K562 (cell line): Measurements from ENCODE around the gene ANKLE1. TPM values are rescaled to one million over a fixed set of nuclear protein-coding genes. Genes with fewer than 3 reads are reported as not detected.

Experiments used
- DPF2 ChIP-seq: fragments of 450-650 bp; IDR thresholded peaks from 2 replicates; pipeline ENCODE4 v1.6.1; 2016
- FOXK2 ChIP-seq, 2 experiments: fragments of 450-650 bp; IDR thresholded peaks in 1 of 2; conservative IDR thresholded peaks in 1 of 2; 2 replicates each; pipeline ENCODE4 v1.6.1; 2016; ENCODE audit warnings: low read depth in 2 of 2, mild to moderate bottlenecking in 1 of 2
- HCFC1 ChIP-seq: IDR thresholded peaks from 2 replicates; pipeline ENCODE4 v1.6.1; 2012; ENCODE audit warnings: low read depth, low read length, improper control_type of control experiment
- HDGF ChIP-seq: fragments of 450-650 bp; IDR thresholded peaks from 2 replicates; pipeline ENCODE4 v1.6.1; 2016
- JUND ChIP-seq, 2 experiments: IDR thresholded peaks; 2 replicates in 1 of 2; 3 replicates in 1 of 2; pipeline ENCODE4 v1.6.1; 2011; ENCODE audit warnings: borderline replicate concordance in 2 of 2, low read depth in 2 of 2, low read length in 2 of 2, improper control_type of control experiment in 1 of 2, missing biosample characterization in 1 of 2, missing genetic modification characterization in 1 of 2, missing genetic modification reagents in 1 of 2
- KLF1 ChIP-seq: fragments of 450-650 bp; IDR thresholded peaks from 2 replicates; pipeline ENCODE4 v1.6.1; 2016; ENCODE audit warnings: missing genetic modification characterization, missing compliant biosample characterization
- NELFE ChIP-seq: IDR thresholded peaks from 2 replicates; pipeline ENCODE4 v1.6.1; 2011; ENCODE audit warnings: mild to moderate bottlenecking; ENCODE audit not compliant: insufficient read depth, insufficient read length
- PHF8 ChIP-seq: fragments of 200-600 bp; sonication (generic); IDR thresholded peaks from 2 replicates; pipeline ENCODE4 v1.6.1; 2012; ENCODE audit warnings: mixed run types, mild to moderate bottlenecking, inconsistent platforms, low read length, moderate library complexity, borderline replicate concordance
- RERE ChIP-seq: sonication (generic); formaldehyde crosslinking; IDR thresholded peaks from 2 replicates; pipeline ENCODE4 v1.8.0; 2023; ENCODE audit warnings: missing genetic modification reagents, mild to moderate bottlenecking, borderline replicate concordance
- SP2 ChIP-seq: IDR thresholded peaks from 2 replicates; pipeline ENCODE4 v1.6.1; 2011; ENCODE audit warnings: mild to moderate bottlenecking, low read depth, low read length, moderate library complexity; ENCODE audit not compliant: poor library complexity, severe bottlenecking; ENCODE audit errors: extremely low read depth
- SRSF1 ChIP-seq: fragments of 200-400 bp; formaldehyde crosslinking; IDR thresholded peaks from 2 replicates; pipeline ENCODE4 v1.6.1; 2017; ENCODE audit warnings: mild to moderate bottlenecking, low read depth, low read length, moderate library complexity
- TBP ChIP-seq: optimal IDR thresholded peaks from 2 replicates; pipeline ENCODE3; 2011; ENCODE audit warnings: low read depth, low read length, improper control_type of control experiment
- ZC3H11A ChIP-seq: IDR thresholded peaks from 2 replicates; pipeline ENCODE4 v1.6.1; 2012; ENCODE audit warnings: low read depth, low read length, improper control_type of control experiment
- ZNF23 ChIP-seq: fragments of 250-450 bp; sonication (Bioruptor Pico); IDR thresholded peaks from 2 replicates; pipeline ENCODE4 v1.4.0; 2020; ENCODE audit warnings: mild to moderate bottlenecking
- ZNF766 ChIP-seq: fragments of 200-800 bp; sonication (Bioruptor generic); conservative IDR thresholded peaks from 2 replicates; pipeline ENCODE4 v1.6.1; 2016; ENCODE audit warnings: missing genetic modification characterization, missing compliant biosample characterization
- polyA plus RNA-seq, 8 experiments: library from polyadenylated mRNA; depleted of rRNA in 4 of 8; stranded (reverse) in 5 of 8; unstranded in 3 of 8; fragments of >200 nt; fragmentation: Nextera tagmentation in 2 of 8; fragmentation: Illumina TruSeq in 1 of 8; extraction: Ambion mirVana in 2 of 8; extraction: Trizol in 1 of 8; gene quantifications; 2 replicates each; pipeline versions ENCODE4 v1.2.1 to v1.2.3, GENCODE V29; 2011 to 2014; ENCODE audit warnings: inconsistent platforms in 1 of 8, missing spikeins in 1 of 8
- total RNA-seq, 7 experiments: library from RNA; depleted of rRNA in 6 of 7; stranded (reverse); fragments of >200 nt in 6 of 7; fragmentation: Illumina TruSeq in 2 of 7; extraction: Trizol in 2 of 7; gene quantifications; 2 replicates each; pipeline versions ENCODE4 v1.2.1 to v1.2.3, GENCODE V29; 2011 to 2021; ENCODE audit warnings: low replicate concordance in 1 of 7
- TF ChIP-seq, protein P1 (sequence below): fragments of 450-650 bp; formaldehyde crosslinking; IDR thresholded peaks from 2 replicates; pipeline ENCODE4 v1.4.0; 2020; ENCODE audit warnings: mild to moderate bottlenecking
- TF ChIP-seq, protein P2 (sequence below), 2 experiments: fragments of 450-650 bp in 1 of 2; sonication (generic) in 1 of 2; formaldehyde crosslinking; conservative IDR thresholded peaks; 2 replicates each; pipeline versions ENCODE4 v1.4.0 to v1.8.1; 2020 to 2022; ENCODE audit warnings: mild to moderate bottlenecking in 1 of 2, missing genetic modification reagents in 1 of 2

ANKLE1 gene
- total and polyA plus RNA-seq, 9 of the 15 experiments (the other 6 are each of a cell fraction or from before 2014, with no cell fraction given), result 0.63 to 9.2 (median 2.9) TPM

DNA sequence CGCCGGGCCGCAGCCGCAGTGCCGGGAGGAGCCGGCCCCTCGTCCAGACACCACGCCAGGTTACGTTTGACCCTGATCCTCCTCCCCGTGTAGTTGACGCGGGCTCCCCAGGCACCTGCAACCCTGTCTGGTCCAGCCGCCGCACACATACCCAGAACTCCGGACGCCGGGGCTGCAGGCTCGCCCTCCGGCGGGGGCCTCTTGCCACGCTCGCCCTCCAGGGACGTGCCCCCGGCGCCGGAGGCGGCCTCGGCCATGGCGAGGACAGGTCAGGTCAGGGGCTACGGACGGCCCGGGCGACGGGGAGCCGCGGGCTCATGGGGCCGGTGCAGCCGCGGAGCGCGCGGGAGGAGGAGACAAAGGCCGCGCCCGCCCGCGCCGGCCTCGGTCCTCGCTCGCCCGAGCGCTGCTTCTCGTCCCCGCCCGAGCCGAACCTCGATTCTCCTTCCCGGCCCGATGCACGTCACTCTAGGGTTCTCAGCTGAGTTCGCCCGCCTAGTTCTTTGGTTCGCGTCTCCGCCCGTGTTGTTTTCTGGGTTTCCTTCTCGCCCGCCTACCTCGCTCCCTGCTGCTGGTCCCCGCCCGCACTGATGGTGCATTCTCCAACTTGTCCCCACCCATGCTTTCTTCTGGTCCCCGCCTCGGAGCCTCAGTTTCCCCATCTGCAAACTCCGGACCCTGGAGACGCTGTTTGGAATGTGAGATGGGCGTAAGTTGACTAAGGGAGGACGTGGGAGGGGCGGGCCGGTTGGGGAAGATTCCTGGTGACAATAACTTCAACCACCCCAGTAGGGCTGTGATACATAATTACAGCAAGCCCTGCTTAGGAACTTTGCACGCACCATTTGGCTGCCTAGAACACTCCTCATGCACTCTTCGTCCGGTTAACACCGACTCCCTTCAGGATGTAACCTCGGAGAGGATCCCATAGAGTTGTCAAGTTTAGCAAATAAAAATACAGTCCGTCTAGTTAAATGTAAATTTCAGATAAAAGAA, 53.0 kb downstream of the ANKLE1 start, which contains the start of gene ANO8 (continued):
- 0 out of 2 replicates have a peak, but pooled peaks have one; percentile 31 for TF ChIP-seq SRSF1
- no peak for TF ChIP-seq ZNF766 (CRISPR knock-in tag)
- TF ChIP-seq PHF8, result peak; percentile 76; the same call in 1 of the 2 replicates
- TF ChIP-seq NELFE, result no peak
- peak; percentile 89 to 91 for TF ChIP-seq FOXK2 (conservative IDR thresholded peaks at IDR 0.05 in 1 of 2, IDR thresholded peaks at IDR 0.05 in 1 of 2; ENCODE audit: low read depth in 2 of 2)
- TF ChIP-seq, protein P1, sequence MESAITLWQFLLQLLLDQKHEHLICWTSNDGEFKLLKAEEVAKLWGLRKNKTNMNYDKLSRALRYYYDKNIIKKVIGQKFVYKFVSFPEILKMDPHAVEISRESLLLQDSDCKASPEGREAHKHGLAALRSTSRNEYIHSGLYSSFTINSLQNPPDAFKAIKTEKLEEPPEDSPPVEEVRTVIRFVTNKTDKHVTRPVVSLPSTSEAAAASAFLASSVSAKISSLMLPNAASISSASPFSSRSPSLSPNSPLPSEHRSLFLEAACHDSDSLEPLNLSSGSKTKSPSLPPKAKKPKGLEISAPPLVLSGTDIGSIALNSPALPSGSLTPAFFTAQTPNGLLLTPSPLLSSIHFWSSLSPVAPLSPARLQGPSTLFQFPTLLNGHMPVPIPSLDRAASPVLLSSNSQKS (CRISPR knock-in tag), result no peak
- peak; percentile 64 for TF ChIP-seq HCFC1
- peak; percentile 91 for TF ChIP-seq JUND (IDR thresholded peaks at IDR 0.05; ENCODE audit: borderline replicate concordance, low read depth, low read length)
- TF ChIP-seq JUND (tag; IDR thresholded peaks at IDR 0.05; ENCODE audit: borderline replicate concordance, low read depth, low read length), result peak; percentile 79; the same call in 1 of the 3 replicates
- TF ChIP-seq HDGF, result peak; percentile 76; the same call in 1 of the 2 replicates
- TF ChIP-seq SP2, result peak; percentile 3
- TF ChIP-seq, protein P2, sequence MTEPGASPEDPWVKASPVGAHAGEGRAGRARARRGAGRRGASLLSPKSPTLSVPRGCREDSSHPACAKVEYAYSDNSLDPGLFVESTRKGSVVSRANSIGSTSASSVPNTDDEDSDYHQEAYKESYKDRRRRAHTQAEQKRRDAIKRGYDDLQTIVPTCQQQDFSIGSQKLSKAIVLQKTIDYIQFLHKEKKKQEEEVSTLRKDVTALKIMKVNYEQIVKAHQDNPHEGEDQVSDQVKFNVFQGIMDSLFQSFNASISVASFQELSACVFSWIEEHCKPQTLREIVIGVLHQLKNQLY (CRISPR knock-in tag; conservative IDR thresholded peaks at IDR 0.05), result no peak
- 0 out of 2 replicates have a peak, but pooled peaks have one; percentile 22 for TF ChIP-seq KLF1 (tag)
- 0 out of 2 replicates have a peak, but pooled peaks have one; percentile 67 for TF ChIP-seq ZC3H11A
- no peak for TF ChIP-seq ZNF23 (CRISPR knock-in tag)
- TF ChIP-seq TBP, result no peak
- 0 out of 2 replicates have a peak, but pooled peaks have one; percentile 51 for TF ChIP-seq DPF2
- no peak for TF ChIP-seq RERE (CRISPR knock-in tag)
